HCT116 (cell line): ENCODE measurements around the gene HSP90AB1. TPM values are rescaled to one million over a fixed set of nuclear protein-coding genes. Genes with fewer than 3 reads are reported as not detected.

ENCODE experiments used
- ATAC-seq: fragments of 200-7000 bp; cut with Tn5 transposase; 2 replicates; pipeline ENCODE4 v1.9.1; 2020; ENCODE audit warnings: mild to moderate bottlenecking, moderate library complexity
- BruUV-seq: library from RNA; stranded (reverse); fragments of 400-500 nt; replicated peaks from 2 replicates; lab custom pipeline; 2021; lab: Mats Ljungman, UMichigan
- CTCF ChIA-PET: fragments of 300-600 bp; sonication (Branson Sonifier 250); formaldehyde crosslinking; loops from one replicate; lab custom pipeline; 2021; ENCODE audit warnings: antibody characterized with exemption; lab: Charles Lee
- POLR2A ChIA-PET: fragments of 300-600, 350-600 bp; sonication (Branson Sonifier 250); formaldehyde crosslinking; loops from one replicate; lab custom pipeline; 2021; ENCODE audit warnings: antibody characterized with exemption; lab: Charles Lee
- RAD21 ChIA-PET, 2 experiments: fragments of 300-600 bp; sonication (Branson Sonifier 250); formaldehyde crosslinking; loops; one replicate each; lab custom pipeline; 2023; ENCODE audit warnings: low total read pairs in 2 of 2; ENCODE audit not compliant: uncharacterized antibody in 2 of 2, unreplicated experiment in 2 of 2, low non-redundant PET in 1 of 2; lab: Charles Lee
- DNase-seq: peaks from one replicate; pipeline ENCODE4 v3.0.0-alpha.2; 2010; ENCODE audit warnings: low read depth, low spot score
- H2AFZ ChIP-seq: fragments of 200-600 bp; shearing (Covaris generic), sonication (generic); 2 replicates; pipeline ENCODE4 v1.6.1; 2017; ENCODE audit warnings: low read depth, mixed run types, mixed read lengths, antibody characterized with exemption, low read length; ENCODE audit not compliant: poor library complexity, severe bottlenecking
- H3K27ac ChIP-seq: 2 replicates; pipeline ENCODE4 v1.5.1; 2012; ENCODE audit warnings: low read depth, low read length
- H3K27me3 ChIP-seq: fragments of 200-600 bp; sonication (generic); 2 replicates; pipeline ENCODE4 v1.6.1; 2016; ENCODE audit warnings: mixed run types, low read length, mixed read lengths; ENCODE audit not compliant: insufficient read depth
- H3K36me3 ChIP-seq, 2 experiments: fragments of 200-500 bp in 1 of 2; fragments of 200-600 bp in 1 of 2; sonication (Bioruptor generic) in 1 of 2; sonication (generic) in 1 of 2; 2 replicates each; pipeline versions ENCODE4 v1.5.1 to v1.6.1; 2014 to 2016; ENCODE audit warnings: low read length in 2 of 2, inconsistent platforms in 1 of 2, mixed read lengths in 1 of 2, mixed run types in 1 of 2; ENCODE audit not compliant: insufficient read depth in 2 of 2, control insufficient read depth in 1 of 2
- H3K4me1 ChIP-seq, 2 experiments: fragments of 200-600 bp in 1 of 2; sonication (generic) in 1 of 2; 2 replicates each; pipeline versions ENCODE4 v1.5.1 to v1.6.1; 2012 to 2017; ENCODE audit warnings: low read length in 2 of 2, inconsistent platforms in 1 of 2, mild to moderate bottlenecking in 1 of 2, mixed read lengths in 1 of 2, mixed run types in 1 of 2, moderate library complexity in 1 of 2; ENCODE audit not compliant: insufficient read depth in 2 of 2, control insufficient read depth in 1 of 2
- H3K4me2 ChIP-seq: fragments of 200-600 bp; sonication (generic); 2 replicates; pipeline ENCODE4 v1.6.1; 2017; ENCODE audit warnings: mixed run types, low read length, mixed read lengths
- H3K4me3 ChIP-seq, 2 experiments: fragments of 200-600 bp in 1 of 2; sonication (generic) in 1 of 2; replicated peaks in 1 of 2; 2 replicates each; pipeline ENCODE4 v1.5.1; 2011 to 2016; ENCODE audit warnings: low read length in 2 of 2, control low read depth in 1 of 2, low read depth in 1 of 2, mild to moderate bottlenecking in 1 of 2, mixed read lengths in 1 of 2, mixed run types in 1 of 2
- H3K79me2 ChIP-seq: fragments of 200-600 bp; sonication (generic); 2 replicates; pipeline ENCODE4 v1.6.1; 2017; ENCODE audit warnings: mild to moderate bottlenecking, mixed run types, low read length, moderate library complexity, mixed read lengths; ENCODE audit not compliant: insufficient read depth
- H3K9ac ChIP-seq: fragments of 200-600 bp; sonication (generic); 2 replicates; pipeline ENCODE4 v1.6.1; 2016; ENCODE audit warnings: low read length, mixed read lengths
- H3K9me2 ChIP-seq: fragments of 200-600 bp; sonication (generic), shearing (Covaris generic); 2 replicates; pipeline ENCODE4 v1.6.1; 2017; ENCODE audit warnings: mixed run types, mild to moderate bottlenecking, moderate library complexity; ENCODE audit not compliant: insufficient read depth
- H3K9me3 ChIP-seq, 2 experiments: fragments of 200-500 bp in 1 of 2; fragments of 200-600 bp in 1 of 2; sonication (Bioruptor generic) in 1 of 2; sonication (generic) in 1 of 2; 2 replicates each; pipeline ENCODE4 v1.6.1; 2014 to 2017; ENCODE audit warnings: low read length in 2 of 2, mixed read lengths in 2 of 2, inconsistent platforms in 1 of 2, low read depth in 1 of 2, mild to moderate bottlenecking in 1 of 2, mixed run types in 1 of 2, moderate library complexity in 1 of 2; ENCODE audit not compliant: control insufficient read depth in 1 of 2, insufficient read depth in 1 of 2
- H4K20me1 ChIP-seq: fragments of 200-600 bp; sonication (generic), shearing (Covaris generic); 2 replicates; pipeline ENCODE4 v1.6.1; 2017; ENCODE audit warnings: mixed run types, mild to moderate bottlenecking, moderate library complexity; ENCODE audit not compliant: insufficient read depth
- ATF3 ChIP-seq: IDR thresholded peaks from 2 replicates; pipeline ENCODE4 v1.6.1; 2012
- CBX3 ChIP-seq: IDR thresholded peaks from 2 replicates; pipeline ENCODE4 v1.6.1; 2012; ENCODE audit warnings: low read depth
- CEBPB ChIP-seq: IDR thresholded peaks from 2 replicates; pipeline ENCODE4 v1.6.1; 2012; ENCODE audit warnings: low read depth
- CTCF ChIP-seq, 3 experiments: fragments of 200-600 bp in 1 of 3; sonication (generic) in 1 of 3; IDR thresholded peaks in 2 of 3; conservative IDR thresholded peaks in 1 of 3; 2 replicates each; pipeline ENCODE4 v1.5.1; 2012 to 2017; ENCODE audit warnings: low read depth in 2 of 3, low read length in 2 of 3, antibody characterized with exemption in 1 of 3, borderline replicate concordance in 1 of 3, control low read depth in 1 of 3, mild to moderate bottlenecking in 1 of 3, mixed read lengths in 1 of 3, mixed run types in 1 of 3, moderate library complexity in 1 of 3; ENCODE audit not compliant: insufficient read depth in 1 of 3
- EGR1 ChIP-seq: IDR thresholded peaks from 2 replicates; pipeline ENCODE4 v1.6.1; 2012; ENCODE audit warnings: low read depth
- ELF1 ChIP-seq: IDR thresholded peaks from 2 replicates; pipeline ENCODE4 v1.6.1; 2012; ENCODE audit warnings: low read depth, borderline replicate concordance
- EZH2 ChIP-seq: fragments of 200-600 bp; sonication (generic); IDR thresholded peaks from 2 replicates; pipeline ENCODE4 v1.6.1; 2017; ENCODE audit warnings: antibody characterized with exemption, mixed run types
- FOSL1 ChIP-seq: IDR thresholded peaks from 2 replicates; pipeline ENCODE4 v1.6.1; 2012; ENCODE audit warnings: low read depth
- JUND ChIP-seq: IDR thresholded peaks from 2 replicates; pipeline ENCODE4 v1.6.1; 2012
- MAX ChIP-seq: IDR thresholded peaks from 2 replicates; pipeline ENCODE4 v1.6.1; 2012
- POLR2A ChIP-seq: IDR thresholded peaks from 2 replicates; pipeline ENCODE4 v1.7.0; 2011; ENCODE audit warnings: borderline replicate concordance; ENCODE audit not compliant: insufficient read depth, insufficient read length; ENCODE audit errors: extremely low read depth
- POLR2AphosphoS5 ChIP-seq: IDR thresholded peaks from 2 replicates; pipeline ENCODE4 v1.6.1; 2011; ENCODE audit warnings: mild to moderate bottlenecking, low read depth, low read length, moderate library complexity
- RAD21 ChIP-seq: IDR thresholded peaks from 2 replicates; pipeline ENCODE4 v1.6.1; 2012; ENCODE audit warnings: low read depth, mild to moderate bottlenecking
- REST ChIP-seq: IDR thresholded peaks from 2 replicates; pipeline ENCODE4 v1.6.1; 2012; ENCODE audit warnings: low read depth
- SIN3A ChIP-seq: IDR thresholded peaks from 2 replicates; pipeline ENCODE4 v1.6.1; 2012; ENCODE audit warnings: low read depth
- SRF ChIP-seq: IDR thresholded peaks from 2 replicates; pipeline ENCODE4 v1.6.1; 2012; ENCODE audit warnings: low read depth
- ZBTB33 ChIP-seq: IDR thresholded peaks from 2 replicates; pipeline ENCODE4 v1.6.1; 2011; ENCODE audit warnings: mild to moderate bottlenecking, low read length, moderate library complexity; ENCODE audit not compliant: insufficient replicate concordance; ENCODE audit errors: extremely low read depth
- ZFX ChIP-seq: fragments of 450-650 bp; IDR thresholded peaks from 2 replicates; pipeline ENCODE4 v1.6.1; 2017
- ZNF274 ChIP-seq: fragments of 200-500 bp; sonication (Bioruptor generic); IDR thresholded peaks from 2 replicates; pipeline ENCODE4 v1.6.1; 2014; ENCODE audit warnings: mild to moderate bottlenecking, low read depth, low read length, inconsistent platforms
- intact Hi-C: fragments of 100-400 bp; cut with micrococcal nuclease; formaldehyde crosslinking; loops from 2 replicates; pipeline ENCODE4 v1.10.0; 2022
- total RNA-seq: library from RNA; stranded (reverse); gene quantifications from one replicate; pipeline ENCODE4 v1.2.1, GENCODE V29; 2021; ENCODE audit not compliant: unreplicated experiment

Gene HSP90AB1
- total RNA-seq, 1 experiment from 2014 or later, result 2,554 TPM

- POLR2A ChIA-PET, result interaction anchor here (4.5 kb wide), 1 partner anchor 29 kb away, joined by 22 read pairs; the partner anchor contains the start of gene HSP90AB1
- no peak overlapping the region for H3K9ac ChIP-seq
- RAD21 ChIA-PET, result no interaction called here
- ATAC-seq, result no peak
- no peaks in the 10 kb centered on the region for H3K79me2 ChIP-seq
- H3K36me3 ChIP-seq, result no peaks in the 10 kb centered on the region
- no TSS peak for BruUV-seq
- H2AFZ ChIP-seq, result no peak overlapping the region
- H3K27ac ChIP-seq, result no peak overlapping the region
- DNase-seq, result no peak
- H3K9me3 ChIP-seq, result no peaks in the 10 kb centered on the region
- H3K27me3 ChIP-seq, result no peaks in the 10 kb centered on the region
- no peak overlapping the region for H3K4me2 ChIP-seq
- no peak overlapping the region for H3K4me3 ChIP-seq
- H4K20me1 ChIP-seq, result no peaks in the 10 kb centered on the region
- H3K9me2 ChIP-seq, result no peaks in the 10 kb centered on the region
- CTCF ChIA-PET, result no interaction called here
- TF ChIP-seq CEBPB, result no peak
- TF ChIP-seq EGR1, result no peak
- TF ChIP-seq SIN3A, result no peak
- TF ChIP-seq ZBTB33, result no peak
- TF ChIP-seq ZFX, result no peak
- no peak for TF ChIP-seq ELF1
- TF ChIP-seq MAX, result no peak
- TF ChIP-seq POLR2AphosphoS5, result no peak
- no peak for TF ChIP-seq POLR2A
- TF ChIP-seq RAD21, result no peak
- TF ChIP-seq ATF3, result no peak
- no peak for TF ChIP-seq CTCF (IDR thresholded peaks at IDR 0.05 in 2 of 3, conservative IDR thresholded peaks at IDR 0.05 in 1 of 3; ENCODE audit: borderline replicate concordance in 1 of 3, insufficient read depth in 1 of 3, low read depth in 2 of 3, low read length in 2 of 3)
- TF ChIP-seq ZNF274, result no peak
- TF ChIP-seq EZH2, result no peak
- TF ChIP-seq FOSL1, result no peak
- no peak for TF ChIP-seq REST
- TF ChIP-seq SRF, result no peak
- TF ChIP-seq CBX3, result no peak
- no peak for TF ChIP-seq JUND
- peaks cover 31 to 40% of the 10 kb centered on the region in 2 experiments; a peak in 3 of 4 replicates for H3K4me1 ChIP-seq
- intact Hi-C loops, result no loop called here
These were observed 29.4 kb upstream of the HSP90AB1 start for GRCh38 chr6:44217332-44218143.
